CD14-positive monocyte (primary cell): Measurements from ENCODE around the gene COBLL1. TPM values are rescaled to one million over a fixed set of nuclear protein-coding genes. Genes with fewer than 3 reads are reported as not detected.
A peak's percentile ranks its signal among the peaks of the same experiment; 100 is the strongest.

ENCODE experiments used
- DNase-seq, 3 donors: peaks; one replicate each; pipeline ENCODE4 v3.0.0-alpha.2; 2011 to 2022
- H2AFZ ChIP-seq: 2 replicates; pipeline ENCODE4 v1.6.0; 2012; ENCODE audit warnings: mild to moderate bottlenecking, low read depth, low read length, inconsistent platforms; ENCODE audit not compliant: insufficient read depth, poor library complexity, severe bottlenecking
- H3K27ac ChIP-seq, 2 donors: 1 replicate in 1 of 2; 2 replicates in 1 of 2; pipeline ENCODE4 v1.5.1; 2012 to 2013; ENCODE audit warnings: low read length in 2 of 2, control low read depth in 1 of 2, inconsistent platforms in 1 of 2, low read depth in 1 of 2, mild to moderate bottlenecking in 1 of 2
- H3K27me3 ChIP-seq, 2 donors: one replicate each; pipeline versions ENCODE4 v1.6.0 to v1.6.1; 2011 to 2013; ENCODE audit warnings: low read length in 2 of 2; ENCODE audit not compliant: control insufficient read depth in 2 of 2, insufficient read depth in 2 of 2
- H3K36me3 ChIP-seq, 2 donors: replicated peaks in 1 of 2; 1 replicate in 1 of 2; 2 replicates in 1 of 2; pipeline versions ENCODE4 v1.5.1 to v1.6.1; 2012 to 2013; ENCODE audit warnings: low read length in 2 of 2, control low read depth in 1 of 2, inconsistent platforms in 1 of 2, mild to moderate bottlenecking in 1 of 2; ENCODE audit not compliant: insufficient read depth in 2 of 2, control insufficient read depth in 1 of 2
- H3K4me1 ChIP-seq, 2 donors: 1 replicate in 1 of 2; 2 replicates in 1 of 2; pipeline versions ENCODE4 v1.5.1 to v1.6.1; 2012 to 2013; ENCODE audit warnings: low read length in 2 of 2, control low read depth in 1 of 2, inconsistent platforms in 1 of 2, mild to moderate bottlenecking in 1 of 2, moderate library complexity in 1 of 2; ENCODE audit not compliant: insufficient read depth in 2 of 2, control insufficient read depth in 1 of 2
- H3K4me2 ChIP-seq: replicated peaks from 2 replicates; pipeline ENCODE3; 2012; ENCODE audit warnings: low read length, moderate library complexity, mild to moderate bottlenecking; ENCODE audit not compliant: poor library complexity, severe bottlenecking; ENCODE audit errors: extremely low read depth
- H3K4me3 ChIP-seq, 3 experiments: fragments of 200-600 bp in 1 of 3; sonication (generic) in 1 of 3; replicated peaks in 1 of 3; 1 replicate in 2 of 3; 2 replicates in 1 of 3; pipeline ENCODE4 v1.5.1; 2011 to 2013; ENCODE audit warnings: low read length in 3 of 3, mild to moderate bottlenecking in 3 of 3, control low read depth in 2 of 3, low read depth in 2 of 3, inconsistent platforms in 1 of 3, moderate library complexity in 1 of 3
- H3K79me2 ChIP-seq: 2 replicates; pipeline ENCODE4 v1.6.0; 2012; ENCODE audit warnings: mild to moderate bottlenecking, control low read depth, inconsistent platforms, low read length, moderate library complexity; ENCODE audit not compliant: insufficient read depth
- H3K9ac ChIP-seq: 2 replicates; pipeline ENCODE4 v1.6.0; 2017; ENCODE audit warnings: low read length, mild to moderate bottlenecking; ENCODE audit not compliant: insufficient read depth, poor library complexity, severe bottlenecking
- H3K9me3 ChIP-seq, 2 donors: replicated peaks in 1 of 2; 1 replicate in 1 of 2; 2 replicates in 1 of 2; pipeline versions ENCODE4 v1.5.1 to v1.6.1; 2012 to 2013; ENCODE audit warnings: low read length in 2 of 2, control low read depth in 1 of 2; ENCODE audit not compliant: control insufficient read depth in 1 of 2, insufficient read depth in 1 of 2
- H4K20me1 ChIP-seq: 2 replicates; pipeline ENCODE4 v1.6.0; 2012; ENCODE audit warnings: mild to moderate bottlenecking, low read length, control low read depth, moderate library complexity; ENCODE audit not compliant: insufficient read depth
- H3K27ac Mint-ChIP-seq, 7 donors: one replicate each; pipeline ENCODE4 v1.8.0; 2020; ENCODE audit warnings: mild to moderate bottlenecking in 7 of 7, mixed read lengths in 7 of 7, moderate library complexity in 6 of 7, inconsistent platforms in 2 of 7
- H3K27me3 Mint-ChIP-seq, 3 donors: one replicate each; pipeline ENCODE4 v1.8.0; 2021 to 2022; ENCODE audit warnings: low read depth in 3 of 3, mild to moderate bottlenecking in 3 of 3, mixed read lengths in 3 of 3, moderate library complexity in 3 of 3, inconsistent platforms in 1 of 3
- H3K36me3 Mint-ChIP-seq, 2 donors: one replicate each; pipeline ENCODE4 v1.8.0; 2020; ENCODE audit warnings: mixed read lengths in 2 of 2, inconsistent platforms in 1 of 2, mild to moderate bottlenecking in 1 of 2
- H3K4me1 Mint-ChIP-seq: one replicate; pipeline ENCODE4 v1.8.0; 2020; ENCODE audit warnings: mild to moderate bottlenecking, mixed read lengths
- H3K4me3 Mint-ChIP-seq, 2 donors: one replicate each; pipeline ENCODE4 v1.8.0; 2020; ENCODE audit warnings: mild to moderate bottlenecking in 2 of 2, mixed read lengths in 2 of 2, moderate library complexity in 1 of 2
- H3K9me3 Mint-ChIP-seq, 7 donors: one replicate each; pipeline ENCODE4 v1.8.0; 2020 to 2022; ENCODE audit warnings: mixed read lengths in 7 of 7, mild to moderate bottlenecking in 6 of 7, moderate library complexity in 6 of 7, inconsistent platforms in 2 of 7
- WGBS: methylation state at CpG from one replicate; pipeline ENCODE4 v1.1.5; 2013; ENCODE audit warnings: missing lambda C conversion rate; ENCODE audit not compliant: insufficient coverage; 5-methylcytosine and 5-hydroxymethylcytosine counted together
- intact Hi-C, 2 donors: fragments of 100-400 bp; cut with micrococcal nuclease; formaldehyde crosslinking; loops; one replicate each; pipeline versions ENCODE4 v1.15.0 to v1.15.1; 2023
- polyA plus RNA-seq, 3 donors: library from polyadenylated mRNA; depleted of rRNA in 1 of 3; unstranded in 2 of 3; stranded (reverse) in 1 of 3; fragments of 300-500 nt in 2 of 3; fragments of >200 nt in 1 of 3; fragmentation: Illumina TruSeq in 2 of 3; gene quantifications; 1 replicate in 2 of 3; 2 replicates in 1 of 3; pipeline ENCODE4 v1.2.3, GENCODE V29; 2012 to 2021
- TF ChIP-seq, protein P1 (sequence below): fragments of 200-600 bp; IDR thresholded peaks from one replicate; pipeline ENCODE4 v1.8.0; 2022; ENCODE audit warnings: antibody characterized with exemption, mild to moderate bottlenecking

The COBLL1 gene
- polyA plus RNA-seq, 3 donors = 0.18 to 0.54 (median 0.24) TPM

GRCh38 chr2:164779383-164780057 lies 62.1 kb downstream of the COBLL1 start:
- H3K4me1 Mint-ChIP-seq = peaks cover 6% of the 10 kb centered on the region
- no peaks in the 10 kb centered on the region for H3K36me3 Mint-ChIP-seq
- TF ChIP-seq, protein P1, sequence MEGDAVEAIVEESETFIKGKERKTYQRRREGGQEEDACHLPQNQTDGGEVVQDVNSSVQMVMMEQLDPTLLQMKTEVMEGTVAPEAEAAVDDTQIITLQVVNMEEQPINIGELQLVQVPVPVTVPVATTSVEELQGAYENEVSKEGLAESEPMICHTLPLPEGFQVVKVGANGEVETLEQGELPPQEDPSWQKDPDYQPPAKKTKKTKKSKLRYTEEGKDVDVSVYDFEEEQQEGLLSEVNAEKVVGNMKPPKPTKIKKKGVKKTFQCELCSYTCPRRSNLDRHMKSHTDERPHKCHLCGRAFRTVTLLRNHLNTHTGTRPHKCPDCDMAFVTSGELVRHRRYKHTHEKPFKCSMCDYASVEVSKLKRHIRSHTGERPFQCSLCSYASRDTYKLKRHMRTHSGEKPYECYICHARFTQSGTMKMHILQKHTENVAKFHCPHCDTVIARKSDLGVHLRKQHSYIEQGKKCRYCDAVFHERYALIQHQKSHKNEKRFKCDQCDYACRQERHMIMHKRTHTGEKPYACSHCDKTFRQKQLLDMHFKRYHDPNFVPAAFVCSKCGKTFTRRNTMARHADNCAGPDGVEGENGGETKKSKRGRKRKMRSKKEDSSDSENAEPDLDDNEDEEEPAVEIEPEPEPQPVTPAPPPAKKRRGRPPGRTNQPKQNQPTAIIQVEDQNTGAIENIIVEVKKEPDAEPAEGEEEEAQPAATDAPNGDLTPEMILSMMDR = no peak
- H4K20me1 ChIP-seq = no peaks in the 10 kb centered on the region
- no peaks in the 10 kb centered on the region for H3K9me3 Mint-ChIP-seq
- H3K36me3 ChIP-seq = no peaks in the 10 kb centered on the region
- no peaks in the 10 kb centered on the region for H3K27me3 ChIP-seq
- no peak overlapping the region for H3K27ac ChIP-seq
- H3K27ac Mint-ChIP-seq = no peak overlapping the region
- H3K4me3 Mint-ChIP-seq = no peak overlapping the region
- 78% methylated on average over 3 of the region's 7 CpGs for WGBS
- intact Hi-C loops = no loop called here
- no peak overlapping the region for H3K4me3 ChIP-seq
- H3K4me1 ChIP-seq = no peaks in the 10 kb centered on the region
- no peak overlapping the region for H3K9ac ChIP-seq
- H3K79me2 ChIP-seq = no peaks in the 10 kb centered on the region
- no peak overlapping the region for H2AFZ ChIP-seq
- no peaks in the 10 kb centered on the region for H3K9me3 ChIP-seq
- no peak for DNase-seq
- H3K4me2 ChIP-seq = no peak overlapping the region
- no peaks in the 10 kb centered on the region for H3K27me3 Mint-ChIP-seq

- no peaks in the 10 kb centered on the region for H3K36me3 ChIP-seq
- TF ChIP-seq, protein P1 = no peak
- intact Hi-C loops = no loop called here
- H3K4me3 ChIP-seq = no peak overlapping the region
- H3K4me2 ChIP-seq = no peak overlapping the region
- no peak overlapping the region for H2AFZ ChIP-seq
- Mint-ChIP-seq H3K4me1 (peaks cover 6% of the 10 kb centered on the region), H3K9me3 (no peaks in the 10 kb centered on the region), H3K27ac (no peak overlapping the region), H3K4me3 (no peak overlapping the region), H3K36me3 (no peaks in the 10 kb centered on the region), H3K27me3 (no peaks in the 10 kb centered on the region)
- no peak overlapping the region for H3K9ac ChIP-seq
- no peaks in the 10 kb centered on the region for H3K27me3 ChIP-seq
- H3K27ac ChIP-seq = no peak overlapping the region
- H3K4me1 ChIP-seq = no peaks in the 10 kb centered on the region
- H3K79me2 ChIP-seq = no peaks in the 10 kb centered on the region
- H3K9me3 ChIP-seq = no peaks in the 10 kb centered on the region
- no peaks in the 10 kb centered on the region for H4K20me1 ChIP-seq
- DNase-seq = peak in 1 of 3 donors; percentile 37
- WGBS = 75% methylated on average over 2 of the region's 3 CpGs
These were observed 62.9 kb downstream of the COBLL1 start for GRCh38 chr2:164778723-164779122.
